Bronchial epithelial cell (primary cell): ENCODE results near the gene RASGRP1. TPM values are rescaled to one million over a fixed set of nuclear protein-coding genes. Genes with fewer than 3 reads are reported as not detected.

Experiments
- DNase-seq: peaks from one replicate; pipeline ENCODE4 v3.0.0-alpha.2; 2010; ENCODE audit warnings: low read depth
- FAIRE-seq: peaks from 2 replicates; lab custom pipeline; 2011; peaks lifted over from hg19 to GRCh38; lab: Jason Lieb, UNC
- H3K27me3 ChIP-seq: 2 replicates; pipeline ENCODE4 v1.5.1; 2011; ENCODE audit warnings: low read length; ENCODE audit not compliant: control insufficient read depth, insufficient read depth
- H3K36me3 ChIP-seq: 2 replicates; pipeline ENCODE4 v1.5.1; 2011; ENCODE audit warnings: low read length; ENCODE audit not compliant: control insufficient read depth, insufficient read depth
- H3K4me3 ChIP-seq: 2 replicates; pipeline ENCODE4 v1.5.1; 2011; ENCODE audit warnings: mild to moderate bottlenecking, low read depth, low read length, control low read depth
- CTCF ChIP-seq: IDR thresholded peaks from 2 replicates; pipeline ENCODE4 v1.5.1; 2011; ENCODE audit warnings: mild to moderate bottlenecking, moderate library complexity, low read length, control low read depth, inconsistent platforms; ENCODE audit not compliant: insufficient read depth, severe bottlenecking
- total RNA-seq: library from RNA; depleted of rRNA; stranded (reverse); fragments of >200 nt; gene quantifications from 2 replicates; pipeline ENCODE4 v1.2.1, GENCODE V29; 2014

The RASGRP1 gene
- total RNA-seq, 1 donor from 2014 or later = under 0.01 TPM

GRCh38 chr15:38461066-38461833, 103.4 kb downstream of the RASGRP1 start:
- no peak for TF ChIP-seq CTCF
- Histone ChIP-seq H3K36me3 (peaks cover 1% of the 10 kb centered on the region), H3K27me3 (no peaks in the 10 kb centered on the region), H3K4me3 (no peak overlapping the region)
- DNase-seq (peak; percentile 5), FAIRE-seq (no peak)

GRCh38 chr15:38460543-38460942, 104.1 kb downstream of the RASGRP1 start:
- FAIRE-seq = no peak

GRCh38 chr15:38459480-38459879, 105.1 kb downstream of the RASGRP1 start:
- DNase-seq (no peak), FAIRE-seq (no peak)
- H3K36me3 ChIP-seq = peaks cover 1% of the 10 kb centered on the region
- no peaks in the 10 kb centered on the region for H3K27me3 ChIP-seq
- H3K4me3 ChIP-seq = no peak overlapping the region
- no peak for TF ChIP-seq CTCF

More at GRCh38 chr15:38460543-38460942, 104.1 kb downstream of the RASGRP1 start:
- Histone ChIP-seq H3K36me3 (peaks cover 1% of the 10 kb centered on the region), H3K4me3 (no peak overlapping the region), H3K27me3 (no peaks in the 10 kb centered on the region)
- no peak for TF ChIP-seq CTCF
- no peak for DNase-seq

GRCh38 chr15:38458646-38459045, 106.0 kb downstream of the RASGRP1 start:
- H3K36me3 ChIP-seq = peaks cover 1% of the 10 kb centered on the region
- peak; percentile 99 for FAIRE-seq
- DNase-seq = no peak
- no peak for TF ChIP-seq CTCF
- no peak overlapping the region for H3K4me3 ChIP-seq
- no peaks in the 10 kb centered on the region for H3K27me3 ChIP-seq

GRCh38 chr15:38455092-38455491, 109.5 kb downstream of the RASGRP1 start:
- FAIRE-seq = no peak
- TF ChIP-seq CTCF = no peak
- peaks cover 1% of the 10 kb centered on the region for H3K36me3 ChIP-seq
- peak overlapping the region; percentile 78 for H3K4me3 ChIP-seq
- DNase-seq = peak; percentile 14
- no peaks in the 10 kb centered on the region for H3K27me3 ChIP-seq
